Gastroesophageal sphincter (tissue), 3 donors: Measurements from ENCODE around the gene EEF1A2.

Experiments used
- CTCF ChIP-seq, 4 experiments: fragments of 200-600 bp in 2 of 4; fragments of 450-650 bp in 2 of 4; sonication (generic) in 1 of 4; IDR thresholded peaks; one replicate each; pipeline ENCODE4 v1.5.1; 2017 to 2019; ENCODE audit warnings: antibody characterized with exemption in 4 of 4, mild to moderate bottlenecking in 2 of 4, moderate library complexity in 2 of 4
- POLR2A ChIP-seq, 2 donors: fragments of 450-650 bp; IDR thresholded peaks; one replicate each; pipeline ENCODE4 v1.6.1; 2017; ENCODE audit warnings: antibody characterized with exemption in 2 of 2, mild to moderate bottlenecking in 2 of 2, moderate library complexity in 1 of 2

DNA sequence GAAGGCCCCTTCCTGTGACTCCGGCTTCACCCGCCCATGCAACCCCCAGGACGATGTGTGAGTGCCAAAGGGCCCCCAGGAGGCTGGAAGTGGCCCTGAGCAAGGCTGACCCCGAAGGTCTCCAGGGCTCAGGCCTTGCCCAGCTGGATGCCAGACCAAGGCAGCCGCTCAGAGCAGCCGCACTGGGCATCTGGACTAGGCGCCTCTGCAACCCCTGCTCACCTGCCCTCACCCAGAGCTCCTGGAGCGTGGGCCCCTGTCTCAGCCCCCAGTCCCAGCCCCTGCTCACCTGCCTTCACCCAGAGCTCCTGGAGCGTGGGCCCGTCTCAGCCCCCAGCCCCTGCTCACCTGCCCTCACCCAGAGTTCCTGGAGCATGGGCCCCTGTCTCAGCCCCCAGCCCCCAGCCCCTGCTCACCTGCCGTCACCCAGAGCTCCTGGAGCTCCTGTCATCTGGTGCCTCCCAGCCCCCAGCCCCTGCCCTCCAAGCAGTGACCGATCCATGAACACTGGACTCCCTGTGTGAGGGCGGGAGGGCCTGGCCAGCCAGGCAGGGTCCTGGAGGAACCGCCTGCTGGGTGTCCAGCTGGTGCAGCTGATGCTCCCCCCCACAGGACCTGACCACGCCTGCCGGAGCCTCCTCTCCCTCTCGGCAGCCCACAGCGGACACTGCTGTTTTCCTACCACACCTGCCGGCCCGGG is 47.5 kb upstream of the EEF1A2 start:
- TF ChIP-seq CTCF (IDR thresholded peaks at IDR 0.05): no peak
- no peak for TF ChIP-seq POLR2A (IDR thresholded peaks at IDR 0.05)
